Brain microvascular endothelial cell (primary cell): ENCODE measurements around the gene CFAP46.

Experiments used
- DNase-seq: peaks from one replicate; pipeline ENCODE4 v3.0.0-alpha.2; 2020
- H3K27ac ChIP-seq: fragments of 250-450 bp; sonication (Bioruptor Pico); 2 replicates; pipeline ENCODE4 v1.5.1; 2020; ENCODE audit warnings: mild to moderate bottlenecking, moderate library complexity
- H3K27me3 ChIP-seq: fragments of 250-450 bp; sonication (Bioruptor Pico); replicated peaks from 2 replicates; pipeline ENCODE4 v1.5.1; 2020; ENCODE audit warnings: mild to moderate bottlenecking
- H3K36me3 ChIP-seq: fragments of 250-450 bp; sonication (Bioruptor Pico); replicated peaks from 2 replicates; pipeline ENCODE4 v1.5.1; 2020; ENCODE audit warnings: mild to moderate bottlenecking
- H3K4me3 ChIP-seq: 2 replicates; pipeline ENCODE4 v1.5.1; 2011; ENCODE audit warnings: low read depth, mild to moderate bottlenecking, control low read depth, low read length, moderate library complexity
- CTCF ChIP-seq: IDR thresholded peaks from 2 replicates; pipeline ENCODE4 v1.5.1; 2011; ENCODE audit warnings: low read depth, mild to moderate bottlenecking, moderate library complexity, low read length, control low read depth, inconsistent platforms; ENCODE audit errors: missing control alignments
- in situ Hi-C: cut with HindIII; loops from 2 replicates; pipeline ENCODE4 v1.10.0; 2017; ENCODE audit warnings: low sequenced_read_pairs, low pct_ligation_motif_present

Gene CFAP46

DNA sequence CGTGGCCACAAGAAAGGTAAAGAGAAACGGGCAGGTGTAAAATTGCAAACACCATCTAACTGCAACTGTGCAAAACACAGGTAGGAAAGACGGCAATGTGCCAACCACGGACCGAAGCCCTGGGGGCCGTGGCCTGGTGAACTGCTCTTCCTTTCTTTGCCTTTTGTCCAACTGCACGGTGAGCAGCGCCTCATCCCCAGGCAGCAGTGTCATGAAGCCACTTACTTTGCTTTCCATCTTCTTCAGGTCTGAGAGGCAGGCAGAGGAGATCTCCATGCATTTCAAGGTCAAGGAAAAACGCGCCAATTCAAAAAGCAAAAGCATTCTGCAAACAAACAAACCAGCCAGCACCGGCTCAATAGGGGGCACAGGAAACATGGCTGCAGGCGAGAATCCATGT is 12.9 kb downstream of the CFAP46 start:
- no peaks in the 10 kb centered on the region for H3K27me3 ChIP-seq
- in situ Hi-C loops: no loop called here
- no peak for DNase-seq
- H3K27ac ChIP-seq: no peak overlapping the region
- H3K4me3 ChIP-seq: no peak overlapping the region
- no peaks in the 10 kb centered on the region for H3K36me3 ChIP-seq
- no peak for TF ChIP-seq CTCF

DNA sequence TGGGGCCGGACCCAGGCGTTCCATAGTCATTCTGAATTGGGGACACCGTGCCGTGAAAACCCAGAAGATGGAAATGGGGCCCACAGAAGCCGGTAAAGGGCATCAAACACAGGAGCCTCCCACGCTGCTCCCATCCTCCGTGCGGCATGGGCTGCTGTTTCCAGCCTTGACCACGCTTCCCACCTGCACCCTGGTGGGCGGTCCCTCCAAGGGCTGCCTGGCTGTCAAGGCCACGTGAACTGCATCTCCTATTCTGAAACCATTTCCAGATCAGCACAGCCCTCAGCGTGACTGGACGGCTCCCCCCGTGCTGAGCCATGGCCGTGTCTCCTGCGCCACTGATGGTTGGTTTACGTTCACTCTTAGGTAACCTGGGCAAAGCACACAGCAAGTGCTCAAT is 14.1 kb downstream of the CFAP46 start:
- in situ Hi-C loops: no loop called here
- no peak overlapping the region for H3K4me3 ChIP-seq
- H3K27me3 ChIP-seq: no peaks in the 10 kb centered on the region
- no peaks in the 10 kb centered on the region for H3K36me3 ChIP-seq
- TF ChIP-seq CTCF: no peak
- H3K27ac ChIP-seq: no peak overlapping the region
- no peak for DNase-seq

DNA sequence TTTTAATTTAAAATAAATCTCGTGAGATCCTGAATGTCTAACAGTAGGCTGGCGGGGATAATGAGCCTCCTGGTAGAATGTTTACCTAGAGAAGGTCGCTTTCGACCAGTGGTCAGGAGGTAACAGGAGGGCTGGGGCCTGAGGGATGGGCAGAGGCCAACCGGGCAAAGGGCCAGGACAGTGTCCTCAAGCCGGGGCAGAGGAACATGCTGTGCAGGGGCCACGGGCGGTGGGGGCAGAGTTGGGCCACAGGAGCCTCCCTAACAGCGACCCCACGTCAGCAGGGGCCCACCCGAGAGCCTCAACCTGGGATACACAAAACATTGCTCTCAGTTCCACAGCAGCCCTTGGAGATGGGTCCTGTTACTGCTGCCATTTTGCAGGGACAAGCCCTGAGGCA is 14.5 kb downstream of the CFAP46 start:
- Histone ChIP-seq H3K27ac (no peak overlapping the region), H3K4me3 (no peak overlapping the region), H3K36me3 (no peaks in the 10 kb centered on the region), H3K27me3 (no peaks in the 10 kb centered on the region)
- TF ChIP-seq CTCF: no peak
- in situ Hi-C loops: no loop called here
- no peak for DNase-seq

- Histone ChIP-seq H3K27me3 (no peaks in the 10 kb centered on the region), H3K36me3 (no peaks in the 10 kb centered on the region), H3K4me3 (no peak overlapping the region), H3K27ac (no peak overlapping the region)
- DNase-seq: no peak
- TF ChIP-seq CTCF: no peak
- in situ Hi-C loops: no loop called here
Measured at GRCh38 chr10:132926777-132927650, 15.4 kb downstream of the CFAP46 start.

DNA sequence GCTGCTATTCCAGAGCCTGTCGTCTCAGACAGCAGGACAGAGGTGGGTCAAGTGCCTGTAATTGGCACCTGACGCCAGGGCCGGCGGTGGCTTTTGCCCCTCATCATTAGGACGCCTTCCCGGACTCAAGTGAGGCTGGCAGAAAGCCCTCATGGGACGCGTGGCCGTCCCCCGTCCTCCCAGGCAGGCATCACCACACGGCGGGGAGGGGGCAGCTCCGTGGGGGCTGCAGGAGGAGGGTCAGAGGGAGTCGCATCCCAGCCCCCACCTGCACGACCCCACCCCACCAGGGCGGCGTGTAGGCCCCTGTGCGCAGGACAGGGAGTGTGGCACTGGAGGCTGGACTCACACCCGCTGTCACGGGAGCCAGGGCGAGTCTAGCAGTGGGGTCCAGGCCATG is 16.3 kb downstream of the CFAP46 start:
- in situ Hi-C loops: no loop called here

More for the DNA sequence above, 16.3 kb downstream of the CFAP46 start:
- Histone ChIP-seq H3K27me3 (no peaks in the 10 kb centered on the region), H3K27ac (no peak overlapping the region), H3K36me3 (no peaks in the 10 kb centered on the region), H3K4me3 (no peak overlapping the region)
- no peak for TF ChIP-seq CTCF
- no peak for DNase-seq
